GM19238 (cell line): Measurements from ENCODE around the gene ALPI.
A peak's percentile ranks its signal among the peaks of the same experiment; 100 is the strongest.
"Not testable (repeated sequence)": the region's sequence is repeated elsewhere in the genome, so short reads cannot be mapped to it uniquely, and the experiment has no call there.

Experiments
- DNase-seq: peaks from one replicate; pipeline ENCODE4 v3.0.0; 2011; ENCODE audit warnings: low spot score; ENCODE audit not compliant: insufficient read length

The ALPI gene

GRCh38 chr2:232420463-232421188 lies 35.3 kb upstream of the ALPI start:
- no peak for DNase-seq

- no peak for DNase-seq
These were observed 34.7 kb upstream of the ALPI start for GRCh38 chr2:232421189-232421785.

GRCh38 chr2:232422051-232422450 lies 33.9 kb upstream of the ALPI start:
- no peak for DNase-seq

- not testable (repeated sequence) for DNase-seq
These were observed 33.0 kb upstream of the ALPI start for GRCh38 chr2:232422996-232423395.

- DNase-seq = not testable (repeated sequence)
These were observed 32.5 kb upstream of the ALPI start for GRCh38 chr2:232423407-232423806.

- no peak for DNase-seq
These were observed 24.0 kb upstream of the ALPI start for GRCh38 chr2:232431705-232432590.

GRCh38 chr2:232432598-232433184 lies 23.3 kb upstream of the ALPI start:
- no peak for DNase-seq

- DNase-seq = not testable (repeated sequence)
These were observed 22.3 kb upstream of the ALPI start for GRCh38 chr2:232433622-232434021.

GRCh38 chr2:232434091-232434490 lies 21.9 kb upstream of the ALPI start:
- no peak for DNase-seq

GRCh38 chr2:232434563-232435374 lies 21.2 kb upstream of the ALPI start:
- DNase-seq = no peak

GRCh38 chr2:232435375-232435648 lies 20.6 kb upstream of the ALPI start:
- DNase-seq = no peak

GRCh38 chr2:232435805-232436204 lies 20.1 kb upstream of the ALPI start:
- no peak for DNase-seq

GRCh38 chr2:232436381-232437194 lies 19.4 kb upstream of the ALPI start:
- no peak for DNase-seq

- DNase-seq = no peak
These were observed 18.8 kb upstream of the ALPI start for GRCh38 chr2:232437195-232437571.

GRCh38 chr2:232438091-232438490 lies 17.9 kb upstream of the ALPI start:
- no peak for DNase-seq

- no peak for DNase-seq
These were observed 16.8 kb upstream of the ALPI start for GRCh38 chr2:232438951-232439757.

GRCh38 chr2:232439758-232440135 lies 16.2 kb upstream of the ALPI start:
- no peak for DNase-seq

- DNase-seq = peak; percentile 83
These were observed 15.5 kb upstream of the ALPI start for GRCh38 chr2:232440220-232441018.

- DNase-seq = no peak
These were observed 14.8 kb upstream of the ALPI start for GRCh38 chr2:232441147-232441651.
